ENCODE data around the gene SHLD1.

DNA sequence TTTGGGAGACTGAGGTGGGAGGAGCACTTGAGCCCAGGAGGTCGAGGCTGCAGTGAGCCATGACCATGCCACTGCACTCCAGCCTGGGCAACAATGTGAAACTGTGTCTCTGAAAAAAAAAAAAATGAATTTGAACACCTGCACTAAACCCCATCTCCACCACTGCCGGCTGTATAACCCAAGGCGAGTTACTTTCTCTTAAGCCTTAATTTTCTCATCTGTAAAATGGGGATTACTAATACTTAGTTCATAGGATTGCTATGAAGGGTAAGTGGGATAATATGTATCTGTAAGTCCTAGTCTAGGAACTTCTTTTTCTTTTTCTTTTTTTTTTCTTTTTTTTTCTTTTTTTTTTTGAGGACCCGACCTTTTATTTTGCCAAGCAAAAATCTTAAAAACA lies 61.5 kb downstream of the SHLD1 start:
- no peak for TF ChIP-seq CTCF (IDR thresholded peaks at IDR 0.05; ENCODE audit: extremely low read depth in 1 of 2, insufficient read depth in 1 of 2, low read depth in 1 of 2, low read length in 2 of 2)
- no peak for TF ChIP-seq POLR2AphosphoS5 (IDR thresholded peaks at IDR 0.05; ENCODE audit: insufficient read depth, low read depth, low read length)
- no peak for TF ChIP-seq EZH2 (IDR thresholded peaks at IDR 0.05; ENCODE audit: borderline replicate concordance, low read depth, low read length, severe bottlenecking)
- no peak for TF ChIP-seq MAX (IDR thresholded peaks at IDR 0.05; ENCODE audit: insufficient read depth, insufficient read length)
- TF ChIP-seq FOS (IDR thresholded peaks at IDR 0.05; ENCODE audit: borderline replicate concordance, insufficient read depth, low read length) = no peak
